SW 1271 (cell line): ENCODE measurements around the gene ELF1.
"Not testable (repeated sequence)": the region's sequence is repeated elsewhere in the genome, so short reads cannot be mapped to it uniquely, and the experiment has no call there.

ENCODE experiments used
- DNase-seq, 2 experiments: peaks; one replicate each; lab custom pipeline; 2025; lab: John Stamatoyannopoulos, UW

Gene ELF1

GRCh38 chr13:40893573-40893972 is 125.5 kb downstream of the ELF1 start:
- not testable (repeated sequence) for DNase-seq

- no peak for DNase-seq
Observed at GRCh38 chr13:40886017-40886416, 133.1 kb downstream of the ELF1 start.

- not testable (repeated sequence) for DNase-seq
Observed at GRCh38 chr13:40884175-40884574, 134.9 kb downstream of the ELF1 start.
